CD14-positive monocyte (primary cell): ENCODE data around the gene PARS2. TPM values are rescaled to one million over a fixed set of nuclear protein-coding genes. Genes with fewer than 3 reads are reported as not detected.

ENCODE experiments used
- DNase-seq, 3 donors: peaks; one replicate each; pipeline ENCODE4 v3.0.0-alpha.2; 2011 to 2022
- H2AFZ ChIP-seq: 2 replicates; pipeline ENCODE4 v1.6.0; 2012; ENCODE audit warnings: mild to moderate bottlenecking, low read depth, low read length, inconsistent platforms; ENCODE audit not compliant: insufficient read depth, poor library complexity, severe bottlenecking
- H3K27ac ChIP-seq, 2 donors: 1 replicate in 1 of 2; 2 replicates in 1 of 2; pipeline ENCODE4 v1.5.1; 2012 to 2013; ENCODE audit warnings: low read length in 2 of 2, control low read depth in 1 of 2, inconsistent platforms in 1 of 2, low read depth in 1 of 2, mild to moderate bottlenecking in 1 of 2
- H3K27me3 ChIP-seq, 2 donors: one replicate each; pipeline versions ENCODE4 v1.6.0 to v1.6.1; 2011 to 2013; ENCODE audit warnings: low read length in 2 of 2; ENCODE audit not compliant: control insufficient read depth in 2 of 2, insufficient read depth in 2 of 2
- H3K36me3 ChIP-seq, 2 donors: replicated peaks in 1 of 2; 1 replicate in 1 of 2; 2 replicates in 1 of 2; pipeline versions ENCODE4 v1.5.1 to v1.6.1; 2012 to 2013; ENCODE audit warnings: low read length in 2 of 2, control low read depth in 1 of 2, inconsistent platforms in 1 of 2, mild to moderate bottlenecking in 1 of 2; ENCODE audit not compliant: insufficient read depth in 2 of 2, control insufficient read depth in 1 of 2
- H3K4me1 ChIP-seq, 2 donors: 1 replicate in 1 of 2; 2 replicates in 1 of 2; pipeline versions ENCODE4 v1.5.1 to v1.6.1; 2012 to 2013; ENCODE audit warnings: low read length in 2 of 2, control low read depth in 1 of 2, inconsistent platforms in 1 of 2, mild to moderate bottlenecking in 1 of 2, moderate library complexity in 1 of 2; ENCODE audit not compliant: insufficient read depth in 2 of 2, control insufficient read depth in 1 of 2
- H3K4me2 ChIP-seq: replicated peaks from 2 replicates; pipeline ENCODE3; 2012; ENCODE audit warnings: low read length, moderate library complexity, mild to moderate bottlenecking; ENCODE audit not compliant: poor library complexity, severe bottlenecking; ENCODE audit errors: extremely low read depth
- H3K4me3 ChIP-seq, 3 experiments: fragments of 200-600 bp in 1 of 3; sonication (generic) in 1 of 3; replicated peaks in 1 of 3; 1 replicate in 2 of 3; 2 replicates in 1 of 3; pipeline ENCODE4 v1.5.1; 2011 to 2013; ENCODE audit warnings: low read length in 3 of 3, mild to moderate bottlenecking in 3 of 3, control low read depth in 2 of 3, low read depth in 2 of 3, inconsistent platforms in 1 of 3, moderate library complexity in 1 of 3
- H3K79me2 ChIP-seq: 2 replicates; pipeline ENCODE4 v1.6.0; 2012; ENCODE audit warnings: mild to moderate bottlenecking, control low read depth, inconsistent platforms, low read length, moderate library complexity; ENCODE audit not compliant: insufficient read depth
- H3K9ac ChIP-seq: 2 replicates; pipeline ENCODE4 v1.6.0; 2017; ENCODE audit warnings: low read length, mild to moderate bottlenecking; ENCODE audit not compliant: insufficient read depth, poor library complexity, severe bottlenecking
- H3K9me3 ChIP-seq, 2 donors: replicated peaks in 1 of 2; 1 replicate in 1 of 2; 2 replicates in 1 of 2; pipeline versions ENCODE4 v1.5.1 to v1.6.1; 2012 to 2013; ENCODE audit warnings: low read length in 2 of 2, control low read depth in 1 of 2; ENCODE audit not compliant: control insufficient read depth in 1 of 2, insufficient read depth in 1 of 2
- H4K20me1 ChIP-seq: 2 replicates; pipeline ENCODE4 v1.6.0; 2012; ENCODE audit warnings: mild to moderate bottlenecking, low read length, control low read depth, moderate library complexity; ENCODE audit not compliant: insufficient read depth
- H3K27ac Mint-ChIP-seq, 7 donors: one replicate each; pipeline ENCODE4 v1.8.0; 2020; ENCODE audit warnings: mild to moderate bottlenecking in 7 of 7, mixed read lengths in 7 of 7, moderate library complexity in 6 of 7, inconsistent platforms in 2 of 7
- H3K27me3 Mint-ChIP-seq, 3 donors: one replicate each; pipeline ENCODE4 v1.8.0; 2021 to 2022; ENCODE audit warnings: low read depth in 3 of 3, mild to moderate bottlenecking in 3 of 3, mixed read lengths in 3 of 3, moderate library complexity in 3 of 3, inconsistent platforms in 1 of 3
- H3K36me3 Mint-ChIP-seq, 2 donors: one replicate each; pipeline ENCODE4 v1.8.0; 2020; ENCODE audit warnings: mixed read lengths in 2 of 2, inconsistent platforms in 1 of 2, mild to moderate bottlenecking in 1 of 2
- H3K4me1 Mint-ChIP-seq: one replicate; pipeline ENCODE4 v1.8.0; 2020; ENCODE audit warnings: mild to moderate bottlenecking, mixed read lengths
- H3K4me3 Mint-ChIP-seq, 2 donors: one replicate each; pipeline ENCODE4 v1.8.0; 2020; ENCODE audit warnings: mild to moderate bottlenecking in 2 of 2, mixed read lengths in 2 of 2, moderate library complexity in 1 of 2
- H3K9me3 Mint-ChIP-seq, 7 donors: one replicate each; pipeline ENCODE4 v1.8.0; 2020 to 2022; ENCODE audit warnings: mixed read lengths in 7 of 7, mild to moderate bottlenecking in 6 of 7, moderate library complexity in 6 of 7, inconsistent platforms in 2 of 7
- CTCF ChIP-seq: fragments of 200-600 bp; IDR thresholded peaks from one replicate; pipeline ENCODE4 v1.8.0; 2022; ENCODE audit warnings: antibody characterized with exemption, mild to moderate bottlenecking
- WGBS: methylation state at CpG from one replicate; pipeline ENCODE4 v1.1.5; 2013; ENCODE audit warnings: missing lambda C conversion rate; ENCODE audit not compliant: insufficient coverage; 5-methylcytosine and 5-hydroxymethylcytosine counted together
- intact Hi-C, 2 donors: fragments of 100-400 bp; cut with micrococcal nuclease; formaldehyde crosslinking; loops; one replicate each; pipeline versions ENCODE4 v1.15.0 to v1.15.1; 2023
- polyA plus RNA-seq, 3 donors: library from polyadenylated mRNA; depleted of rRNA in 1 of 3; unstranded in 2 of 3; stranded (reverse) in 1 of 3; fragments of 300-500 nt in 2 of 3; fragments of >200 nt in 1 of 3; fragmentation: Illumina TruSeq in 2 of 3; gene quantifications; 1 replicate in 2 of 3; 2 replicates in 1 of 3; pipeline ENCODE4 v1.2.3, GENCODE V29; 2012 to 2021

Gene PARS2
- polyA plus RNA-seq, 3 donors = 0.73 to 1.2 (median 0.92) TPM

GRCh38 chr1:54716299-54717047 lies 47.9 kb downstream of the PARS2 start:
- no CpG with 5 or more reads among the region's 8 CpGs for WGBS

More at GRCh38 chr1:54716299-54717047, 47.9 kb downstream of the PARS2 start:
- Histone ChIP-seq H3K9me3 (no peaks in the 10 kb centered on the region), H3K4me3 (peak overlapping the region; percentile 72 to 92 (median 74)), H4K20me1 (no peaks in the 10 kb centered on the region), H3K36me3 (peaks cover 28 to 40% of the 10 kb centered on the region in 2 donors), H2AFZ (peak overlapping the region; percentile 97), H3K9ac (peak overlapping the region; percentile 88), H3K27ac (peak overlapping the region in 1 of 2 donors; percentile 87), H3K27me3 (no peaks in the 10 kb centered on the region), H3K79me2 (peaks cover 17% of the 10 kb centered on the region), H3K4me2 (peak overlapping the region; percentile 96), H3K4me1 (peaks cover 15 to 18% of the 10 kb centered on the region in 2 donors)
- H3K27me3 Mint-ChIP-seq = peaks cover 0 to 2% (median 0%) of the 10 kb centered on the region in 3 donors
- H3K4me1 Mint-ChIP-seq = peaks cover 19% of the 10 kb centered on the region
- no peak for TF ChIP-seq CTCF
- no peaks in the 10 kb centered on the region for H3K9me3 Mint-ChIP-seq
- DNase-seq = peak; percentile 23 to 65 (median 46)
- H3K27ac Mint-ChIP-seq = peak overlapping the region; percentile 86 to 96 (median 92)
- H3K4me3 Mint-ChIP-seq = peak overlapping the region; percentile 91 to 94
- intact Hi-C loops = loop anchor here (2.0 to 10.0 kb wide), 3 partner anchors 46 to 772 kb away; partner anchors contain the start of genes PARS2 (in 2 of the 2), IFT25 (in 1 of the 2) and LRRC42 (in 1 of the 2)
- H3K36me3 Mint-ChIP-seq = peaks cover 19 to 27% of the 10 kb centered on the region in 2 donors
